Panc1 (cell line): Measurements from ENCODE around the gene MAGI3. TPM values are rescaled to one million over a fixed set of nuclear protein-coding genes. Genes with fewer than 3 reads are reported as not detected.
"Not testable (repeated sequence)": the region's sequence is repeated elsewhere in the genome, so short reads cannot be mapped to it uniquely, and the experiment has no call there.

Source experiments
- ATAC-seq: fragments of 200-7000 bp; cut with Tn5 transposase; 2 replicates; pipeline ENCODE4 v1.9.1; 2020; ENCODE audit warnings: mild to moderate bottlenecking, moderate library complexity
- BruUV-seq: library from RNA; stranded (reverse); fragments of 400-500 nt; replicated peaks from 2 replicates; lab custom pipeline; 2021; lab: Mats Ljungman, UMichigan
- CTCF ChIA-PET: fragments of 300-600 bp; sonication (Branson Sonifier 250); formaldehyde crosslinking; loops from one replicate; lab custom pipeline; 2022; ENCODE audit warnings: antibody characterized with exemption; lab: Charles Lee
- POLR2A ChIA-PET: fragments of 300-600 bp; sonication (Branson Sonifier 250); formaldehyde crosslinking; loops from one replicate; lab custom pipeline; 2022; ENCODE audit warnings: antibody characterized with exemption; lab: Charles Lee
- DNase-seq: peaks from one replicate; pipeline ENCODE4 v3.0.0-alpha.2; 2010; ENCODE audit warnings: low read depth, low spot score
- H3K27ac ChIP-seq: 2 replicates; pipeline ENCODE4 v1.5.1; 2011; ENCODE audit warnings: mild to moderate bottlenecking, low read length, inconsistent platforms
- H3K27me3 ChIP-seq: fragments of 200-500 bp; sonication (Bioruptor generic); 2 replicates; pipeline ENCODE4 v1.6.0; 2014; ENCODE audit warnings: low read length, inconsistent platforms; ENCODE audit not compliant: control insufficient read depth, insufficient read depth
- H3K36me3 ChIP-seq: fragments of 200-500 bp; sonication (Bioruptor generic); 2 replicates; pipeline ENCODE4 v1.5.1; 2014; ENCODE audit warnings: inconsistent platforms, mild to moderate bottlenecking, low read length, moderate library complexity; ENCODE audit not compliant: control insufficient read depth, insufficient read depth
- H3K4me1 ChIP-seq: 2 replicates; pipeline ENCODE4 v1.5.1; 2011; ENCODE audit warnings: inconsistent platforms, mild to moderate bottlenecking, low read length, moderate library complexity; ENCODE audit not compliant: control insufficient read depth, insufficient read depth
- H3K4me3 ChIP-seq, 2 experiments: 2 replicates each; pipeline ENCODE4 v1.5.1; 2011 to 2012; ENCODE audit warnings: low read depth in 2 of 2, low read length in 2 of 2, mild to moderate bottlenecking in 2 of 2, inconsistent platforms in 1 of 2, moderate library complexity in 1 of 2
- H3K9me3 ChIP-seq: fragments of 200-500 bp; sonication (Bioruptor generic); 2 replicates; pipeline ENCODE4 v1.5.1; 2014; ENCODE audit warnings: low read depth, mild to moderate bottlenecking, inconsistent platforms, low read length, moderate library complexity; ENCODE audit not compliant: control insufficient read depth, insufficient read depth
- CTCF ChIP-seq: fragments of 450-650 bp; IDR thresholded peaks from 2 replicates; pipeline ENCODE4 v1.5.1; 2017; ENCODE audit warnings: mild to moderate bottlenecking
- POLR2AphosphoS5 ChIP-seq: IDR thresholded peaks from 2 replicates; pipeline ENCODE4 v1.6.1; 2012; ENCODE audit warnings: mild to moderate bottlenecking, low read depth, low read length, moderate library complexity
- REST ChIP-seq, 2 experiments: IDR thresholded peaks; 2 replicates each; pipeline ENCODE4 v1.6.1; 2011 to 2012; ENCODE audit warnings: low read depth in 2 of 2, control low read depth in 1 of 2, low read length in 1 of 2, mild to moderate bottlenecking in 1 of 2, moderate library complexity in 1 of 2; ENCODE audit not compliant: insufficient read depth in 1 of 2
- SIN3A ChIP-seq: IDR thresholded peaks from 2 replicates; pipeline ENCODE4 v1.6.1; 2012; ENCODE audit warnings: low read depth, mild to moderate bottlenecking, low read length, moderate library complexity, borderline replicate concordance; ENCODE audit not compliant: insufficient read depth
- TCF7L2 ChIP-seq: IDR thresholded peaks from 2 replicates; pipeline ENCODE4 v1.6.1; 2011; ENCODE audit warnings: mild to moderate bottlenecking, low read depth, low read length, inconsistent platforms
- in situ Hi-C: cut with HindIII; loops from 2 replicates; pipeline ENCODE4 v1.10.0; 2016; ENCODE audit warnings: low sequenced_read_pairs, low pct_unique_long_range_greater_than_20kb
- intact Hi-C: fragments of 100-400 bp; cut with micrococcal nuclease; formaldehyde crosslinking; loops from one replicate; pipeline ENCODE4 v1.10.0; 2022; ENCODE audit not compliant: unreplicated experiment
- total RNA-seq: library from RNA; stranded (reverse); gene quantifications from one replicate; pipeline ENCODE4 v1.2.1, GENCODE V29; 2021; ENCODE audit not compliant: unreplicated experiment

Gene MAGI3
- total RNA-seq, 1 experiment from 2014 or later, result 10.9 TPM

GRCh38 chr1:113718621-113719020, 328.3 kb downstream of the MAGI3 start:
- H3K4me1 ChIP-seq, H3K36me3 ChIP-seq, CTCF ChIA-PET, ATAC-seq, H3K4me3 ChIP-seq, BruUV-seq, intact Hi-C loops, DNase-seq, H3K27ac ChIP-seq, H3K27me3 ChIP-seq, POLR2A ChIA-PET, H3K9me3 ChIP-seq, in situ Hi-C loops: not testable (repeated sequence)

GRCh38 chr1:113721010-113721409, 330.7 kb downstream of the MAGI3 start:
- in situ Hi-C loops, result no loop called here
- ChIA-PET POLR2A (no interaction called here), CTCF (no interaction called here)

More at GRCh38 chr1:113721010-113721409, 330.7 kb downstream of the MAGI3 start:
- TF ChIP-seq SIN3A (no peak), CTCF (no peak), REST (IDR thresholded peaks at IDR 0.05; ENCODE audit: insufficient read depth in 1 of 2, low read depth in 2 of 2, low read length in 1 of 2) (no peak), POLR2AphosphoS5 (no peak), TCF7L2 (no peak)
- no peaks in the 10 kb centered on the region for H3K9me3 ChIP-seq
- H3K36me3 ChIP-seq, result no peaks in the 10 kb centered on the region; the same call in 1 of the 2 replicates
- H3K27ac ChIP-seq, result no peak overlapping the region
- no TSS peak for BruUV-seq
- intact Hi-C loops, result no loop called here
- no peak overlapping the region for H3K4me3 ChIP-seq
- no peaks in the 10 kb centered on the region for H3K4me1 ChIP-seq
- no peak for ATAC-seq
- DNase-seq, result no peak
- no peaks in the 10 kb centered on the region for H3K27me3 ChIP-seq
